Panc1 (cell line): ENCODE results near the gene TNRC6B. TPM values are rescaled to one million over a fixed set of nuclear protein-coding genes. Genes with fewer than 3 reads are reported as not detected.

Experiments
- ATAC-seq: fragments of 200-7000 bp; cut with Tn5 transposase; 2 replicates; pipeline ENCODE4 v1.9.1; 2020; ENCODE audit warnings: mild to moderate bottlenecking, moderate library complexity
- BruUV-seq: library from RNA; stranded (reverse); fragments of 400-500 nt; replicated peaks from 2 replicates; lab custom pipeline; 2021; lab: Mats Ljungman, UMichigan
- CTCF ChIA-PET: fragments of 300-600 bp; sonication (Branson Sonifier 250); formaldehyde crosslinking; loops from one replicate; lab custom pipeline; 2022; ENCODE audit warnings: antibody characterized with exemption; lab: Charles Lee
- POLR2A ChIA-PET: fragments of 300-600 bp; sonication (Branson Sonifier 250); formaldehyde crosslinking; loops from one replicate; lab custom pipeline; 2022; ENCODE audit warnings: antibody characterized with exemption; lab: Charles Lee
- DNase-seq: peaks from one replicate; pipeline ENCODE4 v3.0.0-alpha.2; 2010; ENCODE audit warnings: low read depth, low spot score
- H3K27ac ChIP-seq: 2 replicates; pipeline ENCODE4 v1.5.1; 2011; ENCODE audit warnings: mild to moderate bottlenecking, low read length, inconsistent platforms
- H3K27me3 ChIP-seq: fragments of 200-500 bp; sonication (Bioruptor generic); 2 replicates; pipeline ENCODE4 v1.6.0; 2014; ENCODE audit warnings: low read length, inconsistent platforms; ENCODE audit not compliant: control insufficient read depth, insufficient read depth
- H3K36me3 ChIP-seq: fragments of 200-500 bp; sonication (Bioruptor generic); 2 replicates; pipeline ENCODE4 v1.5.1; 2014; ENCODE audit warnings: inconsistent platforms, mild to moderate bottlenecking, low read length, moderate library complexity; ENCODE audit not compliant: control insufficient read depth, insufficient read depth
- H3K4me1 ChIP-seq: 2 replicates; pipeline ENCODE4 v1.5.1; 2011; ENCODE audit warnings: inconsistent platforms, mild to moderate bottlenecking, low read length, moderate library complexity; ENCODE audit not compliant: control insufficient read depth, insufficient read depth
- H3K4me3 ChIP-seq, 2 experiments: 2 replicates each; pipeline ENCODE4 v1.5.1; 2011 to 2012; ENCODE audit warnings: low read depth in 2 of 2, low read length in 2 of 2, mild to moderate bottlenecking in 2 of 2, inconsistent platforms in 1 of 2, moderate library complexity in 1 of 2
- H3K9me3 ChIP-seq: fragments of 200-500 bp; sonication (Bioruptor generic); 2 replicates; pipeline ENCODE4 v1.5.1; 2014; ENCODE audit warnings: low read depth, mild to moderate bottlenecking, inconsistent platforms, low read length, moderate library complexity; ENCODE audit not compliant: control insufficient read depth, insufficient read depth
- POLR2AphosphoS5 ChIP-seq: IDR thresholded peaks from 2 replicates; pipeline ENCODE4 v1.6.1; 2012; ENCODE audit warnings: mild to moderate bottlenecking, low read depth, low read length, moderate library complexity
- SIN3A ChIP-seq: IDR thresholded peaks from 2 replicates; pipeline ENCODE4 v1.6.1; 2012; ENCODE audit warnings: low read depth, mild to moderate bottlenecking, low read length, moderate library complexity, borderline replicate concordance; ENCODE audit not compliant: insufficient read depth
- TCF7L2 ChIP-seq: IDR thresholded peaks from 2 replicates; pipeline ENCODE4 v1.6.1; 2011; ENCODE audit warnings: mild to moderate bottlenecking, low read depth, low read length, inconsistent platforms
- in situ Hi-C: cut with HindIII; loops from 2 replicates; pipeline ENCODE4 v1.10.0; 2016; ENCODE audit warnings: low sequenced_read_pairs, low pct_unique_long_range_greater_than_20kb
- intact Hi-C: fragments of 100-400 bp; cut with micrococcal nuclease; formaldehyde crosslinking; loops from one replicate; pipeline ENCODE4 v1.10.0; 2022; ENCODE audit not compliant: unreplicated experiment
- total RNA-seq: library from RNA; stranded (reverse); gene quantifications from one replicate; pipeline ENCODE4 v1.2.1, GENCODE V29; 2021; ENCODE audit not compliant: unreplicated experiment
- TF ChIP-seq, protein P1 (sequence below), 2 experiments: IDR thresholded peaks; 2 replicates each; pipeline ENCODE4 v1.6.1; 2011 to 2012; ENCODE audit warnings: low read depth in 2 of 2, control low read depth in 1 of 2, low read length in 1 of 2, mild to moderate bottlenecking in 1 of 2, moderate library complexity in 1 of 2; ENCODE audit not compliant: insufficient read depth in 1 of 2
- TF ChIP-seq, protein P2 (sequence below): fragments of 450-650 bp; IDR thresholded peaks from 2 replicates; pipeline ENCODE4 v1.5.1; 2017; ENCODE audit warnings: mild to moderate bottlenecking

TNRC6B gene
- total RNA-seq, 1 experiment from 2014 or later, result 30.7 TPM

DNA sequence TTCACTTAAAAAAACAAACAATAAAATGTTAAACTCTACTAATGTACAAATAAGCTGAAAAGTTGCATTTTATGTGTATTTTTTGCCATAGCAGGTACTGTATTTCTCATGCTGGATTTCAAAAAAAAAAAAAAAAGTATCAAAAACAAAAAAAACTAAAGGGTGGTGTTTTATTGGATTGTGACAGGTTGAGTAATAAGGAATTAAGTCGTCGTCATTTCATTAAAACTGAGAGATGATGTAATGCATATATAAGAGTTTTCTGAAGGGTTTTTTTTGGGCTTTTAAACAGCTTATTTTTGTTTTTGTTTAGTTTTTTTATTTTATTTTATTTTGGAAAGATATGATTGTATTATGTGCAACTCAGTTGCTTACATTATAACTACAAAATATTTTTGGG, 157.6 kb downstream of the TNRC6B start:
- CTCF ChIA-PET, result no interaction called here
- no peak overlapping the region for H3K27ac ChIP-seq
- in situ Hi-C loops, result no loop called here

DNA sequence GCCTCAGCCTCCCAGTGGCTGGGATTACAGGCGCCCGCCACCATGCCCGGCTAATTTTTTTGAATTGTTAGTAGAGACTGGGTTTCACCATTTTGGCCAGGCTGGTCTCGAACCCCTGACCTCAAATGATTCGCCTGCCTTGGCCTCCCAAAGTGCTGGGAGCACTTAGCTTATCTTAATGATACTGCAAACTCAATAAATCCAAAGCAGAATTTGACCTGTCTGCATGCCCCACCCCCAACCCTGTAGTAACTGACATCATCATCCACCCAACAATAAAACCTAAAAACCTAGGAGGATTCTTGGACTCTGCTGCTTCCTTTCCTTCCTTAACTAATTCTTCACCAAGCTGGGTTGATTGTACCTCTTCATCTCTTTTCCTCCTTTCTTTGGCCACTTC, 162.3 kb downstream of the TNRC6B start:
- in situ Hi-C loops, result no loop called here
- no peaks in the 10 kb centered on the region for H3K36me3 ChIP-seq
- no peaks in the 10 kb centered on the region for H3K27me3 ChIP-seq
- intact Hi-C loops, result no loop called here
- ATAC-seq, result no peak
- BruUV-seq, result no TSS peak
- ChIA-PET POLR2A (no interaction called here), CTCF (no interaction called here)
- H3K4me3 ChIP-seq, result no peak overlapping the region
- H3K9me3 ChIP-seq, result no peaks in the 10 kb centered on the region
- DNase-seq, result no peak
- no peak overlapping the region for H3K27ac ChIP-seq
- TF ChIP-seq, protein P1, sequence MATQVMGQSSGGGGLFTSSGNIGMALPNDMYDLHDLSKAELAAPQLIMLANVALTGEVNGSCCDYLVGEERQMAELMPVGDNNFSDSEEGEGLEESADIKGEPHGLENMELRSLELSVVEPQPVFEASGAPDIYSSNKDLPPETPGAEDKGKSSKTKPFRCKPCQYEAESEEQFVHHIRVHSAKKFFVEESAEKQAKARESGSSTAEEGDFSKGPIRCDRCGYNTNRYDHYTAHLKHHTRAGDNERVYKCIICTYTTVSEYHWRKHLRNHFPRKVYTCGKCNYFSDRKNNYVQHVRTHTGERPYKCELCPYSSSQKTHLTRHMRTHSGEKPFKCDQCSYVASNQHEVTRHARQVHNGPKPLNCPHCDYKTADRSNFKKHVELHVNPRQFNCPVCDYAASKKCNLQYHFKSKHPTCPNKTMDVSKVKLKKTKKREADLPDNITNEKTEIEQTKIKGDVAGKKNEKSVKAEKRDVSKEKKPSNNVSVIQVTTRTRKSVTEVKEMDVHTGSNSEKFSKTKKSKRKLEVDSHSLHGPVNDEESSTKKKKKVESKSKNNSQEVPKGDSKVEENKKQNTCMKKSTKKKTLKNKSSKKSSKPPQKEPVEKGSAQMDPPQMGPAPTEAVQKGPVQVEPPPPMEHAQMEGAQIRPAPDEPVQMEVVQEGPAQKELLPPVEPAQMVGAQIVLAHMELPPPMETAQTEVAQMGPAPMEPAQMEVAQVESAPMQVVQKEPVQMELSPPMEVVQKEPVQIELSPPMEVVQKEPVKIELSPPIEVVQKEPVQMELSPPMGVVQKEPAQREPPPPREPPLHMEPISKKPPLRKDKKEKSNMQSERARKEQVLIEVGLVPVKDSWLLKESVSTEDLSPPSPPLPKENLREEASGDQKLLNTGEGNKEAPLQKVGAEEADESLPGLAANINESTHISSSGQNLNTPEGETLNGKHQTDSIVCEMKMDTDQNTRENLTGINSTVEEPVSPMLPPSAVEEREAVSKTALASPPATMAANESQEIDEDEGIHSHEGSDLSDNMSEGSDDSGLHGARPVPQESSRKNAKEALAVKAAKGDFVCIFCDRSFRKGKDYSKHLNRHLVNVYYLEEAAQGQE (IDR thresholded peaks at IDR 0.05; ENCODE audit: insufficient read depth in 1 of 2, low read depth in 2 of 2, low read length in 1 of 2), result no peak
- TF ChIP-seq POLR2AphosphoS5 (no peak), TCF7L2 (no peak), SIN3A (no peak)
- TF ChIP-seq, protein P2, sequence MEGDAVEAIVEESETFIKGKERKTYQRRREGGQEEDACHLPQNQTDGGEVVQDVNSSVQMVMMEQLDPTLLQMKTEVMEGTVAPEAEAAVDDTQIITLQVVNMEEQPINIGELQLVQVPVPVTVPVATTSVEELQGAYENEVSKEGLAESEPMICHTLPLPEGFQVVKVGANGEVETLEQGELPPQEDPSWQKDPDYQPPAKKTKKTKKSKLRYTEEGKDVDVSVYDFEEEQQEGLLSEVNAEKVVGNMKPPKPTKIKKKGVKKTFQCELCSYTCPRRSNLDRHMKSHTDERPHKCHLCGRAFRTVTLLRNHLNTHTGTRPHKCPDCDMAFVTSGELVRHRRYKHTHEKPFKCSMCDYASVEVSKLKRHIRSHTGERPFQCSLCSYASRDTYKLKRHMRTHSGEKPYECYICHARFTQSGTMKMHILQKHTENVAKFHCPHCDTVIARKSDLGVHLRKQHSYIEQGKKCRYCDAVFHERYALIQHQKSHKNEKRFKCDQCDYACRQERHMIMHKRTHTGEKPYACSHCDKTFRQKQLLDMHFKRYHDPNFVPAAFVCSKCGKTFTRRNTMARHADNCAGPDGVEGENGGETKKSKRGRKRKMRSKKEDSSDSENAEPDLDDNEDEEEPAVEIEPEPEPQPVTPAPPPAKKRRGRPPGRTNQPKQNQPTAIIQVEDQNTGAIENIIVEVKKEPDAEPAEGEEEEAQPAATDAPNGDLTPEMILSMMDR, result no peak
- H3K4me1 ChIP-seq, result no peaks in the 10 kb centered on the region

More for the DNA sequence above, 157.6 kb downstream of the TNRC6B start:
- H3K4me3 ChIP-seq, result no peak overlapping the region
- no peaks in the 10 kb centered on the region for H3K9me3 ChIP-seq
- intact Hi-C loops, result no loop called here
- DNase-seq, result no peak
- H3K27me3 ChIP-seq, result no peaks in the 10 kb centered on the region
- no peak for ATAC-seq
- TF ChIP-seq SIN3A (no peak), TCF7L2 (no peak), POLR2AphosphoS5 (no peak)
- TF ChIP-seq, protein P2, result no peak
- TF ChIP-seq, protein P1 (IDR thresholded peaks at IDR 0.05; ENCODE audit: insufficient read depth in 1 of 2, low read depth in 2 of 2, low read length in 1 of 2), result no peak
- no peaks in the 10 kb centered on the region for H3K36me3 ChIP-seq
- BruUV-seq, result no TSS peak
- POLR2A ChIA-PET, result no interaction called here
- no peaks in the 10 kb centered on the region for H3K4me1 ChIP-seq
